Thyroid gland (tissue), 4 donors: ENCODE results near the gene ABI1. TPM values are rescaled to one million over a fixed set of nuclear protein-coding genes. Genes with fewer than 3 reads are reported as not detected.
A peak's percentile ranks its signal among the peaks of the same experiment; 100 is the strongest.

ENCODE experiments used
- DNase-seq, 2 donors: peaks; one replicate each; pipeline ENCODE4 v3.0.0-alpha.2; 2019
- H3K27ac ChIP-seq, 3 donors: fragments of 200-600 bp; sonication (generic); 1 replicate in 2 of 3; 2 replicates in 1 of 3; pipeline ENCODE4 v1.5.1; 2016 to 2019; ENCODE audit warnings: mild to moderate bottlenecking in 1 of 3, moderate library complexity in 1 of 3
- H3K27me3 ChIP-seq: fragments of 200-600 bp; sonication (generic); one replicate; pipeline ENCODE4 v1.5.1; 2019
- H3K36me3 ChIP-seq, 2 donors: fragments of 200-600 bp; sonication (generic); one replicate each; pipeline ENCODE4 v1.5.1; 2016 to 2019
- H3K4me1 ChIP-seq, 2 donors: fragments of 200-600 bp; sonication (generic); one replicate each; pipeline ENCODE4 v1.5.1; 2017 to 2019
- H3K4me3 ChIP-seq, 3 donors: fragments of 200-600 bp; sonication (generic); replicated peaks in 1 of 3; 1 replicate in 2 of 3; 2 replicates in 1 of 3; pipeline ENCODE4 v1.5.1; 2016; ENCODE audit warnings: mild to moderate bottlenecking in 1 of 3
- H3K9me3 ChIP-seq: fragments of 200-600 bp; sonication (generic); one replicate; pipeline ENCODE4 v1.5.1; 2017
- CTCF ChIP-seq, 6 experiments: fragments of 200-600 bp in 3 of 6; fragments of 450-650 bp in 3 of 6; sonication (generic) in 3 of 6; IDR thresholded peaks; one replicate each; pipeline ENCODE4 v1.5.1; 2016 to 2019; ENCODE audit warnings: antibody characterized with exemption in 6 of 6, mild to moderate bottlenecking in 2 of 6, inconsistent platforms in 1 of 6, moderate library complexity in 1 of 6
- POLR2A ChIP-seq, 2 donors: fragments of 450-650 bp; IDR thresholded peaks; one replicate each; pipeline ENCODE4 v1.6.1; 2017; ENCODE audit warnings: antibody characterized with exemption in 2 of 2, mild to moderate bottlenecking in 2 of 2, moderate library complexity in 1 of 2
- WGBS, 2 donors: methylation state at CpG; one replicate each; pipeline ENCODE4 v1.1.5; 2017; 5-methylcytosine and 5-hydroxymethylcytosine counted together
- intact Hi-C: fragments of 100-400 bp; cut with DNase I; formaldehyde crosslinking; loops from one replicate; pipeline ENCODE4 v1.15.1; 2023
- total RNA-seq, 4 donors: library from RNA; depleted of rRNA; stranded (reverse); fragments of >200 nt; gene quantifications; one replicate each; pipeline ENCODE4 v1.2.3, GENCODE V29; 2016

The ABI1 gene
- total RNA-seq, 4 donors from 2014 or later, result 42.7 to 72.3 (median 47.4) TPM

DNA sequence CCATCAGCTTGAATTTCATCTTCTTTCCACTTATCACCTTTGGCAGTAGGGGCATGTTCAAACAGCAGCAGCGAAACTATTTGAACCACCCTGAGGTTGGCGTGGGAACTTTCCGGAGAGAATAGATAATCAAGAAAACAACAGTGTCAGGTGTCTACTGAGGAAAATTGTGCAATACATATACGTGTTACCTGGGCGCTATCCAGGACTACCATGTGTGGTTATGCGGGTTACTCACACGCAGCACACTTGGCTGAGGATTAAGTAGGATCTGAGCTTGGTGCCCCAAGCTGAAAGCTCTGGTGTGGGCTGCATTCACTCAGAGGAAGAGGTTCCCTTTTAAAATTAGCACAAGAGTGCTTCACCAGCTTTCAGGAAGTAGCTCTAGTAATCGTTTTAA lies 8.8 kb upstream of the ABI1 start:
- 71 to 74% methylated on average over 8 of the region's 8 CpGs for WGBS, 2 donors
- intact Hi-C loops, result no loop called here

GRCh38 chr10:26863351-26864076 lies 2.8 kb upstream of the ABI1 start:
- Histone ChIP-seq H3K36me3 (no peaks in the 10 kb centered on the region), H3K9me3 (no peaks in the 10 kb centered on the region), H3K4me1 (peaks cover 8 to 13% of the 10 kb centered on the region in 2 donors), H3K4me3 (no peak overlapping the region), H3K27ac (no peak overlapping the region), H3K27me3 (no peaks in the 10 kb centered on the region)
- DNase-seq, result no peak
- intact Hi-C loops, result loop anchor here (5.0 kb wide), 1 partner anchor 136 kb away; no protein-coding TSS in a partner anchor
- TF ChIP-seq CTCF (IDR thresholded peaks at IDR 0.05) (no peak), POLR2A (IDR thresholded peaks at IDR 0.05) (no peak)
- WGBS, 2 donors, result 75 to 81% methylated on average over 3 of the region's 3 CpGs

More for the DNA sequence above, 8.8 kb upstream of the ABI1 start:
- Histone ChIP-seq H3K4me1 (no peaks in the 10 kb centered on the region), H3K4me3 (no peak overlapping the region), H3K27me3 (no peaks in the 10 kb centered on the region), H3K27ac (no peak overlapping the region), H3K36me3 (no peaks in the 10 kb centered on the region), H3K9me3 (no peaks in the 10 kb centered on the region)
- TF ChIP-seq POLR2A (IDR thresholded peaks at IDR 0.05), result no peak
- no peak for TF ChIP-seq CTCF (IDR thresholded peaks at IDR 0.05)
- DNase-seq, result no peak

- H3K36me3 ChIP-seq, result no peaks in the 10 kb centered on the region
- 41% methylated on average over 24 of the region's 24 CpGs for WGBS, 2 donors
- H3K4me3 ChIP-seq, result no peak overlapping the region
- H3K9me3 ChIP-seq, result no peaks in the 10 kb centered on the region
- peaks cover 10 to 21% of the 10 kb centered on the region in 2 donors for H3K4me1 ChIP-seq
- TF ChIP-seq POLR2A (IDR thresholded peaks at IDR 0.05), result no peak
- peak; percentile 39 to 90 (median 57) for TF ChIP-seq CTCF (IDR thresholded peaks at IDR 0.05)
- intact Hi-C loops, result loop anchor here (5.0 kb wide), 1 partner anchor 134 kb away; no protein-coding TSS in a partner anchor
- DNase-seq, result no peak
- no peaks in the 10 kb centered on the region for H3K27me3 ChIP-seq
- no peak overlapping the region for H3K27ac ChIP-seq
Observed at GRCh38 chr10:26861205-26861998, 644 bp upstream of the ABI1 start.

GRCh38 chr10:26860102-26860442 lies 686 bp downstream of the ABI1 start:
- 0 to 2% methylated on average over 19 to 24 of the region's 24 CpGs for WGBS, 2 donors

More at GRCh38 chr10:26860102-26860442, 686 bp downstream of the ABI1 start:
- DNase-seq, result peak; percentile 62 to 63
- Histone ChIP-seq H3K4me3 (peak overlapping the region; percentile 71 to 92 (median 91)), H3K9me3 (no peaks in the 10 kb centered on the region), H3K4me1 (peaks cover 11 to 26% of the 10 kb centered on the region in 2 donors), H3K36me3 (no peaks in the 10 kb centered on the region), H3K27ac (peak overlapping the region; percentile 93 to 95 (median 94)), H3K27me3 (no peaks in the 10 kb centered on the region)
- no peak for TF ChIP-seq POLR2A (IDR thresholded peaks at IDR 0.05)
- TF ChIP-seq CTCF (IDR thresholded peaks at IDR 0.05), result peak in 1 of 6 experiments; percentile 4
- intact Hi-C loops, result loop anchor here (5.0 kb wide), 1 partner anchor 133 kb away; no protein-coding TSS in a partner anchor
